ENCODE measurements around the gene LHX8.
"Not testable (repeated sequence)": the region's sequence is repeated elsewhere in the genome, so short reads cannot be mapped to it uniquely, and the experiment has no call there.

Gene LHX8

DNA sequence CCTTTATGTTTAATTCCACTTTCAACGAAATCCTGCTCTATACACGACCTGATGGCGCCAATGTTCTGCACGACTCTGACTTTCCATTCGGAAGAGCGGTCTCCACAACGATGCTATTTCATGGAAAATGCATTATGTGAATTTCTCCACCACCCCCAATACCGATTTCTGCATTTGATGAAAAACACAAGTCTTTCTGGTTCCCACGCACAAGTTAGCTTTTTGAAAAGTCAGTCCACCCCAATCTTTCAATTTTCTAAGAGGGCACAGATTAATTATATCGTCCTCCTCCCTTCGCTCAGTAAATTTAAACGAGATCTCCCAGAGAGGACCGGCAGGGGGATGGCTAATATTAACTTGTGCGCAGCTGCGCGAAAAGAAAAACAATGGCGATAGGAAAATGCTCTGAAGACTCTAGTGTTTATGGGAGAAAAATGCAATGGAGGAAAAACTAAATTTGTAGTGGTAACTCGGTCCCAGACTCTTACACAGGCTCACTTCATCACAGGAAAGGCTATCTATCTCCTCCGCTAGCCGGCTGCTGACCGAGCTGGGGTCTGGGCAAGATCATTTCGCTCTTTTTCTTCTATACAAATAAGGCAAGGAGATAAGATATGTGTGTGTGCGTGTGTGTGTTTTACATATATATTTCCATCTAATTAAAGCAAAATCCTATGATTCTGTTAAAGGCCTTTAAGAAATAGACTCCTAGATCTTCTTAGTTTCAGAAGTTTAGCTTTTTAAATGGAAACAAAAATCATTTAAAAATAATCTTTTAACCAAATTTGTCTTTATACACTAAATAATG, 1.2 kb upstream of the LHX8 start:
- no peak for DNase-seq

DNA sequence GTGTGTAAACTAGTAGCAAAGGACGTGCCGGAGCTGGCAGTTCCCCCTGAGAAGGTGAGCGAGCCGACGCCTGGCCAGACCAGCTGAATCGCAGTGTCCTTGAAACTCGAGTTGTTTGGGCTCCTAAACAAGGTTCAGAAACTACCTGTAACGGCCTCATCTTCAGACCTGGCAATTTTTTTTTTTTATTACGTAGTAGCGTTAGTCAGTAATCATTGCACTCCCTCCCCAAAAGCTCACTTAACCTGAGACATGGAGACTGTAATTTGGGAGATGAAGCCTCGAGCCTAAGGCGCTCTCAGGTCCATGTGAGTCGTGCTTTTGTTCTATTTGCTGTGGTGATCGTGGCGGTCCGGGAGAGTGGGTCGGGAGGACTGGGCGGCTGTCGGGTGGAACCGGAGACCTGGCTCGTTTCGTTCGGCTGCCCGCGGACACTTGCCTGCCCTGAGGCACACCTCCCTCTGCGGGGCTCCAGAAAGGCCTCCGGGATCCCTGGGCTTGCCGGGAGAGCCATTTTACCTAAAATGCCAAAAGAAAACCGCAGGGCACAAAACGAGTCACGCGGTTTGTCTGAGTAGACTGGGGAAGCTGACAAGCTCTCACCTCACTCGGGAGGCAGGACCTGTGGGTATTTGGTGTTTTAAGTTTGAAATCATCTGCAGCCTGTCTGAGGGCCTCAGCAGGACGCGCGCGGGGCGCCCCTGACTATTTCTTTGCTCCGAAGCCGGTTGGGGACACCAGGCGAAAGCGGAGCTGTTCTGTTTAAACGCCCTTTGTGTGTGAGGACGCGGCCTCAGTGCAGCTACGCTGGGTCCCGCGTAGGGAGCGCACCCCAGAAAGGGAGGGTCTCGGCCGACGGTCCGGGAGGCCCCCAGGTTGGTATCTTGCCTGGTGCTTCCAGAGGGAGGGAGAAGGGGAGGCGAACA, 722 bp downstream of the LHX8 start:
- no peak for DNase-seq

DNA sequence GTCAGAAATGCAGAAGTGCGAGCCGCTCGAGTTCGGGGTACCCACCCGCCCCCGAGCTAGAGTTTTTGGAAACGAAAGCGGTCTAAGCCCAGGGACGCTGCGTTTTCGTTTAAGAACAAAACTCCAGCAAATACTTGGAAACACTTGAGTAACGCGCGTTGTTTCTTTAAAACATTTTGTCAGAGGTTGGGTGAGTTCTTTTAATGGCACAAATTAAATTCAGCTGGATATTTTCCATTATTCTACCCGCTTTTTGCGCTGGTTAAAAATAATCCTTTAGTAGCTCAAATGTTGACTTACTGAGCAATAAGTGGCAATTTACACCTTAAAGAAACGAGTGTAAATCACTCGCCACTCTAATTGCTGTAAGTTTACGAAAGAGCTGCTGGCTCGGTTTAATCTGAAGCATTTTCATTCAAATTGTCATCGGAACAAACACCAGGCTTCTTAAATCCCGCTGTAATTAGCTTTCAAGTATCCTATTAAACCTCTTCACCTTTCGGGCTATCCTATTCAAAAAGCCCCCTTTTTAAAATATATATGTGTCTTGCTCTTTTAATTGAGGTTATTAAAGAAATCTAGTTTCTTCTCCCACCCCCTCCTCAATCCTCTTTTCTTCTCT, 1.5 kb downstream of the LHX8 start:
- no peak for DNase-seq

DNA sequence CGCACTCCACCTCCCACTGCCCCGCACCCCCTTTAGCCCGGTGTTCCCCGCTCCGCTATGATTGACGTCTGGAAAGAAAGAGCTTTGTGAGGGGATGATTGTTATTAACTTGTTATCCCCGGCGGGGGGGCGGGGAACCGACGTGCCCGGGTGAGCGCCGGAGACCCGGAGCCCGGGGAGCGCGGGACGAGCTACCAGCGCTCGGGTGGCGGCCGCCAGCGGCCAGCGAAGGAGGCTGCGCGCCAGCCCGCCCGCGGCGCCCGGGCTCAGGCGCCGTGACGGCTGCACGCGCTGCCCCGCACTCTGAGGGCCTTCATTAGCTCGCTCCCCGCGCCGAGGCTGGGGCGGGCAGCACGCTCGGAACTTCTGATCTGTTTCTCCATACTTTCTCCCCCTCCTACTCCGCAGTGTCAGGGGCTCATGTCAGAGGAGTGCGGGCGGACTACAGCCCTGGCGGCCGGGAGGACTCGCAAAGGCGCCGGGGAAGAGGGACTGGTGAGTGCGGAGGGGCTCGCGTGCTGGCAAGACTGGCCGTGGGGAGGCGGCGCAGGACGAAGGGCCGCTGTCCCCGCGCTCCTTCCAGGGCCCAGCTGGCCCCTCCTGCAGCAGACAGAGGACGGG, 2.1 kb downstream of the LHX8 start:
- no peak for DNase-seq

DNA sequence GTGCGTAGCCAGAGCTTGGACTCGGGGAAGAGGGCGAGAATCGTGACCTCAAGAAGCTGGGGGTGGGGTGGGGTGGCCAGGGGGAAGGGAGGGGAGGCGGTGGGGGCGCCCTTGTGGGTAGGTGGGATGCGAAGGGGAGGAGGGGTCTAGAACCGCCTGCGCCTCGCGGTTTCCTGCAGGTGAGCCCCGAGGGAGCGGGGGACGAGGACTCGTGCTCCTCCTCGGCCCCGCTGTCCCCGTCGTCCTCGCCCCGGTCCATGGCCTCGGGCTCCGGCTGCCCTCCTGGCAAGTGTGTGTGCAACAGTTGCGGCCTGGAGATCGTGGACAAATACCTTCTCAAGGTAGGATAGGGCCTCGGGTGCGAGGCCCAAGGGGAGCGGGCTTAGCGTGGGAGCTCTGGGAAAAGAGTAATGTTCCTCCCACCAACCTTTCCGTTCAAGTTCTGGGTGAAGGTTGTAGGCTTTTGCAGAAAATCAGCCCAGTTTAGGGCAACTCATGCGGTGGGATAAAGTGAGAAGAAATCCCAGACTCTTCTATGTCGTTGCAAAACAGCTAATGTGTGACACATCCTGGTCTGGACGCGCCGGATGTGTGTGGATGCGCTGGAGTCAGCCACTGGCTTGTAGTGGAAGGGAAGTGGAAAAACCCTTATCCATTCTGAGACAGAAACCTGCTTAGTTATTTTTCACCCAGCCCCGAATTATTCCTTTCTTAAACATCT, 2.9 kb downstream of the LHX8 start:
- DNase-seq, result peak; percentile 20

DNA sequence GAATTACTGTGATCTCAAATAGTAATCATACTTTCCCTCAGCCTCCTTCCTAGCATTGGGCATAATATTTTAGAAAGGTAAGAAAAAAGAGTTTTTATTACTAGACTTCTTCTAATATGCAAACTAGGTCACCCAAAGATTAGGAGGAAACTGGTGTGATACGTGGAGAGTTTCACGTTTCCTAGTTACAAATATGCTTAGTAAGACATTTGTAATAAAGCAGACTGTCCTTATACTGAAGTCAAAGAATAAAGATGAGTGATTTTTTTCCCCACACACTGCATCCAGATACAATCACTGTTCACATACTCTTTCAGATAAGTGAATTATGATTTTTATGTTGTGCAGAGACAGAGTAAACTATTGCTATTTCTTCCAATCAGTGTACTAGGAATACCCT, 17.9 kb downstream of the LHX8 start:
- no peak for DNase-seq

DNA sequence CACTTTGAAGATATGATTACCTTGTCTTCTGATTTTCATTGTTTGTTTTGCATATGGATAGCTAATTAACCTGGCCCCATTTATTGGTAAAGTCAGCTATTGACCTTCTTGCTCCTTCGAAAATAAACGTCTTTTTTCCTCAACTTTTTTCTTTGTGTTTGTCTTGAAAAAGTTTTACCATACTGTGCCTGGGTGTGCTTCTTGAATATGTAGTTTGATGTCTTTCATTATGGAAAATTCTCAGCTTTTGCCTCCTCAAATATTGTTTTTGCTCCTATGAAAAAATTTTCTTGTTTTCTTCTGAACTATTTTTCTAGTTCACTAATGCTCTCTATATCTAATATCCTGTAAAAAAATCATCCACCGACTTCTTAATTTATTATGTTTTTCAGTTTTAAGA, 25.0 kb downstream of the LHX8 start:
- DNase-seq, result no peak

DNA sequence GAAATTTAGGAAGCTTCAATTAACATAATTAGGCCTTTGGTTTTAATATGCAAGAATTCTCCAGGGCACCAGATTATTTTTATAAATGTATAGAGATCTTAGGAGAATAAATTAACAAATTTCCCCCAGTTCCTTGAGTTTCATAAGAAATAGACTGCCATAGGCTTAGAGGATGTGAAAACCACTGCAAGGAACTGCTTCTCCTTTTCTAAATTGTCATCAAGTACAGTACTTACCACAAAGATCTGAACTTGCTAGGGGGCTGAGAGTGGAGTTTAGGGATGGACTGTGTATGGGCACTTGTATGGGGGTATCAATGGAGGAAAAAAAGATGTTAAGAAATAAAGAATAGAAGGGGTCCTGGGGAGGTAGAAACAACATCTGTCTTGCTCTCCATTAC, 31.1 kb downstream of the LHX8 start:
- DNase-seq, result no peak

DNA sequence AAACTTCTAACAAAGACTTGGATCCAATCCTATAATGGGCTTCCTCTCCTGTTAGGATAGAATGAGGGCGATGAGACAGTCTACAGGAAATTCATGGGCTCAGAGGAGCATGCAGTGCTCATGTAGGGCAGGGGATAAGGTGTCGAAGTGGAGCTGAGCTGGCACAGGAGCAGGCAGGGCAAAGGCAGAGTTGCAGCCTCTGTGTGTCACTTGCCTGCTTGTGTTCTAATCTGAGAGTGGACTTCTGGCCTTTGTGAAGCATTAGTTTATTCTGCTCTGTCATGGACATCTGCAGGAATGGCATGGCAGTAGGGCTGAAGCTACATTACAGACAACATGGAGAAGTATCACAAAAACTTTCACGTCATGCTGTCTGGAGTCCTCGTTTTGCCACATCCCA, 32.6 kb downstream of the LHX8 start:
- no peak for DNase-seq

DNA sequence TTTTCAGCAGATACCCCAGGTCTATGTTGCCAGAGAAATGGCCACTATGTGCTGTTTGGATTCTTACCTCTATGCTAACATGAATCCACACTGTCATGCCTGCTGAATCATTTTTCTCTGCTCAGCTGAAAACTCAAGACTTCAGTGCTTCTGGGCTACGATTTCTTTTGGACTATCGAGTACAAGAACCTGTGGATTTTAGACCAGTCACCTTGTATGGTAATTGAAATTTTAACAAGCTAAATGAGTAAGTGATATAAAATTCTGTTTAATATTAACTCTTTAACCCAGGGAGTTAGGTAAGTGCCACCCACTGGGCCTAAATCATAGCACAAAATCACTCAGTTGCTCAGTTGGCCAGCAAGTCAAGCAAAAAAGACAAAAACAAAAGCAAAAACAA, 35.8 kb downstream of the LHX8 start:
- DNase-seq, result no peak

DNA sequence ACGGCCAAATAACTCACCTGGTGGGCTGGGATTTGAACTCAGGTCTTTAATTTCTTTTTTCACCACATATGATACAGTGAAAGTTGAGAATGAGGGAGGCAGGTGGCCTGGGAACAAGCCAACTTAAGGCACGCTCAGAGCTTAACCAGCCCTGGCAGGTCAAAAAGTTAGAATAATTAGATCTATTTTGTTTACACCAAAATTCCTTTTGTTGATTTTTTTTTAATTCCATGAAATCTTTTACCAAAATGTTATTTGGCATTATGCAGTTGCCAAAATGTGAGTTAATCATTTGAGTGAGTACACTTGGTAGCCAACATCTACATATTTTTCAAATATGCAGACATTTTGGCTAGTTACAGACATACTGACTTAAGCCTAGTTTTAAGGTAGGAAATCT, 36.8 kb downstream of the LHX8 start:
- DNase-seq, result no peak

DNA sequence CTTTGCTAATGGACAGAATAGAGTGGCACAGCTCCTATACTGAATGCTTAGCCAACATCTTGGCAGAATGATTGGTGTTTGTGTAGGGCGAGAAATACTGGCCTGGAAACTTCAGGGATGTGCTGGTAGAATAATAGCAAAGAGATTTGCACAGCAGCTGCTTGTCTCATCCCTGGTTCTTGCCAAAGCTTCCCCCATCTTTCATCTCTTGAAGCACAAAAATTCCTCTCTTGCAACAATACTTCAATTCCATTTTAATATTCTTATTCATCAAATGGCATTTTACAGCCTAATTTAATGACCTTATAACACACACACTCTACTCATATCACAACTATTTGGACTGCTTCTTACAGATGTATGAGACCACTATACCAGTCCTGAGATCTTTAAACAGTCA, 37.7 kb downstream of the LHX8 start:
- no peak for DNase-seq

DNA sequence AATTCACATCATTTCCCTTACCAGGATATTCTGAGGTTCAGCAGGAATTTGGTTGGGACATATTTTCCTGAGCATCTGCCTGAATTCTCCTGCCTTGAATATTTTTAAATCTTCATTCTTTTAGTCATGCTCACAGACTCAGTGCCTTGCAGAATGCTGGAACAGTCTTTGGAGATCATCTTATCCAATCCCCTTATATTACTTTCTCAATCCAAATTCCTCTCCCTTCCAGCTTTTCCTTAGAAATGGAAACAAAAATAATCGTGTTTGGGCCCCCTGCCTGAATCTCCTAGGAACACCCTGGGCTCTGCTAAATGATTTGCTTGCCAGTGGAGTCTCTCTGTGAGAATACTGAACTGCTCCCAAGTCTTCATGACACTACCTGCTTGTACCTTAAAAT, 38.4 kb downstream of the LHX8 start:
- peak; percentile 3 for DNase-seq

DNA sequence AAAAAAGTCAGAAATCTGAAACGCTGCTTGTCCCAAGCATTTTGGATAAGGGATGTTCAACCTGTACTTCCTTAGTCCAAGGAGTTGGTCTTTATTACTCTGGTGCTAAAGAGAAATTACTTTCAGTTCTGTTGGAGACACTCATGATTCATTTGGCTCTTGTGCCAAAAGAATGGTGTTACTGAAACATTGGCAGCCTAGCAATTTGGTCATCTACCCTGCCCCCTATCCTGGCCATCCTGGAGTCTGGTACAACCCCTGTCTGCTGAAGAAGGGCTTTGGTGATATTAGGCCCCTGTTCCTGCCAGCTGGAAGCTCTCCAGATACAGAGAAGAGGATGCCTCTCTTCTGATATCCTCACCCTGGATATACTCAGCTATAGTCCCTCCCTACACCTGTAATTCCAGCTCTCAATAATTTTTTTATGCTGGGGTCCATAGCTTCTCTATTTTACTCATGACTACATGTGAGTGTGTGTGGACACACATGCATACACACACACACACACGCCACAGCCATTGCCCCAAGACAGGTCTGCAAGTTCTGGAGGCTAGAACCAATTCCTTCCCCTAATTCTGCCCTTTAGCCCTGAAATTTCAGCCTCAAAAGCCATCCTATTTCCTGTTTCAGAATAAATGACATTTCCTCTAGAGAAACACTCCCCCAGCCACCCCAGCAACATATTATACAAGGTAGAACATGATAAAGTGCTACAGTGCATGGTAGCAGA, 40.0 kb downstream of the LHX8 start:
- DNase-seq, result no peak

DNA sequence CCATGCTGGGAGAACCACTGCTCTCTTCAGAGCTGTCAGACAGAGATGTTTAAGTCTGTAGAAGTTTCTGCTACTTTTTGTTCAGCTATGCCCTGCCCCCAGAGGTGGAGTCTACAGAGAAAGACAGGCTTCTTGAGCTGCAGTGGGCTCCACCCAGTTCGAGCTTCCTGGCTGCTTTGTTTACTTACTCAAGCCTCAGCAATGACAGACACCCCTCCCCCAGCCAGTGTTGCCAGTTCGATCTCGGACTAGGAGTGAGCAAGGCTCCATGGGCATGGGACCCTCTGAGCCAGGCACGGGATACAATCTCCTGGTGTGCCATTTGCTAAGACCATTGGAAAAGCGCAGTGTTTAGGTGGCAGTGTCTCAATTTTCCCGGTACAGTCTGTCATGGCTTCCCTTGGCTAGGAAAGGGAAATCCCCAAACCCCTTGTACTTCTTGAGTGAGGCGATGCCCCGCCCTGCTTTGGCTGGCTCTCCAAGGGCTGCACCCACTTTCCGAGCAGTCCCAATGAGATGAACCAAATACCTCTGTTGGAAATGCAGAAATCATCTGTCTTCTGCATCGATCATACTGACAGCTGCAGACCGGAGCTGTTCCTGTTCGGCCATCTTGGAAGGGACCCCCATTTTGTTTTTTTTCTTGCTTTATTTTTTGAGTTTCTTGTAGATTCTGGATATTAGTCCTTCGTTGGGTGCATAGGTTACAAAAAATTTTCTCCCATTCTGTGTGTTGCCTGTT, 47.2 kb downstream of the LHX8 start:
- not testable (repeated sequence) for DNase-seq

DNA sequence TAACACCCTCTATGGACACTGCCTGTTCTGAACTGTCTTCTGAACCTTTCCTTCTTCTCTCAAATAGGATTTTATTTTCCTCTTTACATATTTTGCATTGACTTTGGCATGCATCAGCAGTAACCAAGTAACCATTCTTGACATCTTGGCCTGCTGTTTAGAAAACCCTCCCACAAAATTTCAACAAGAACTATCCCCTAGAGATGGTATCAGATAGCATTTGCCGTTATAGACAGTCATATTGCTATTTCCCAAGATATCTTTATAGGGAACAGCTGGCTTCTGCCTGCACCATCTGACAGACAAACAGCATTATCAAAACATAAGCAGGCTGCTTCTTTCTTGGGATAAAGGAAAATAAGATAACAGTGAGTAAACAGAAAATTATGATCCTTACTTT, 54.7 kb downstream of the LHX8 start:
- DNase-seq, result no peak

DNA sequence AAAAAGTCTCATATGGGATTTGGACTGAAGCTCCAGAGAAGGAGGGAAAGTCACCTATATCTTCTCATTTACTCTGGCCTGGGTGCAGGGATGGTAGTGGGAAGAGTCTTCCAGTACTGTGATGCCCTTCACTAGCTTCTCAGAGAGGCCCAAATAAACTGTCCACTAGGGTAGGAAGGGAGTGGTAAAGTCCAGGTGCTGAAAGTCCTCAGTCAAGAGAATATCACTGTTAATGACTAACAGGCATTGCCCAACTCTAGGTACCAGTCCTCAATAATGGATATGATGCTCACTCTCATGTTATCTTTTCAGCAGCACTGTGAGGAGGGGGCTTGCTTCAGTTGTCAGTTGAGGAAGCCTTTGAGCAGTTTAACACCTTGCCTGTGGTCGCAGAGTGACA, 64.0 kb downstream of the LHX8 start:
- no peak for DNase-seq

DNA sequence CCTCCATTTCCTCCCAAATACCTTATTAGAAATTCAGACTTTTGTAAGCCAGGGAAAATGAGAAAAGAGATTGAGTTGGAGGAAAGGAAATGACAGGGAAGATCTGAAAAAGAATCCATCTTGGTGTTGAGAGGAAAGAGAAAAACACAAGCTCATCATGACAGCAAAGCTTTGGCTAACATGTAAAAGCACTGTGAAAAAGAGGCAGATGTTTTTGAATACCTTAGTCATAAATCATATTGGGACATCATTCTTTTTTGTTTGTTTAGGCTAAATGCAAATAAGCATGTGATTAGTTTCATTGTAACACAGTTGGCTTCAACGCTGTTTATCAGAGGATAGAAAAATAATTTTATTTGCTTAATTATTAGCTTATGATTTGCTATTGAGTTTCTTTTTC, 64.6 kb downstream of the LHX8 start:
- no peak for DNase-seq

DNA sequence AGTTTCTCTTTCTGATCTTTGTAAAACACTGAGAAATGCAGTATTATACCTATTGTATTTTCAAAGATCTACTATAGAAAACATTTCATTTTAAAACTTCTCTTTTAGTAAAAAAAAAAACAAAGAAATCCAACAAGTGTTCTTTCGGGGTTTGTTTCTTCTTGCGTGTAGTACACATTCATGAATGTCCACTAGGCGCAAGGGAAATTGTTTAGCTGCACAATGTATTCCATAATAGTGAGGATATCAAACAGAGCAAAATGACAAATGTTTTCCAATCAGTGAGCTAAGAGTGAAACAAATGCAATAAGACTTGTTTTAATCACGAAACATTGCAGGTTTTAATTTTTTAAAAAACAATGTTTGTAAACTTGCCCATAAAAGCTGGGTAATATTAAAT, 68.6 kb downstream of the LHX8 start:
- DNase-seq, result no peak

DNA sequence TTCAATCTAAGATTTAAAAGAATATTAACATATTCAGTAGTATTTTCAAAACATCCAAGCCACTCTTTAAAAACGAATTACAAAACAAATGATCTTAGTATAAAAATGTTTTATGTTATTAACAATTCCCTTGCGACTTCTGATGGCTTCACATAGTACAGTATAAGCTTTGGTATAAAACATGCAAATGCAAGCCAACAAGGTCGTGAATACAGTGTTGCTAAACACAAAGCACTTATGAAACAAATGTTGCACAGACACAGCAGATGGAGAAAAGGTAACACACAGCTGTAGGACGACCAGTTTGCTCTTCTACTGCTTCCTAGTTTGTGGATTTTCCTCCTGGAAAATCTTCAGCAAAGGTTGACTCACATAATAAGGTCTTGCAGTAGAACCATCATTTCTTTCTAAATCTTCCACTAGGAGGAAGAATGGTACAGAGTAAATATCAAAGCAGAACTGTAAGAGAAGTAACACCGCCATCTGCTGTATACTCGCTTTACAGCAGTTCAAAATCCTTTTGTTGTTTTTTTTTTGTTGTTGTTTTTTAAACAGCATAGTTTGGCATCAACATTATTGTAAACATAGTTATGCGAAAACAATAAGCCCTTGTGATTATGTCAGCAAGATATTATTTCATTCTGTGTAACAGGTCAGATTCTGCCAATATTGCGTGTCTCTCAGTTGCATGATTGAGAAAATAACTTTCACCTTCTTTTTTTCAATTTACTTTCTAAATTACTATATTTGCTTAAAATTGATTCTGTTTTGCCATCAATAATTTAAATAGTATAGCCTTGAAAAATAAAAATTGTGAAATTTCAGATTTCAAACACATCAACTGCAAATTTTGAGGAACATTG, 69.5 kb downstream of the LHX8 start:
- DNase-seq, result peak; percentile 24

Measured in fibroblast of skin of right quadriceps (primary cell).